ENCODE data around the gene TULP4. TPM values are rescaled to one million over a fixed set of nuclear protein-coding genes. Genes with fewer than 3 reads are reported as not detected.

Gene TULP4
- polyA plus RNA-seq, 1 donor (not counting 4 experiments of a cell fraction or from before 2014, with no cell fraction given): 13.1 TPM

GRCh38 chr6:158500016-158500735, 187.9 kb downstream of the TULP4 start:
- Histone ChIP-seq H3K9me3 (ENCODE audit: control insufficient read depth, low read depth, low read length) (no peaks in the 10 kb centered on the region), H3K4me2 (ENCODE audit: control insufficient read depth, extremely low read depth, insufficient read depth, low read depth, low read length) (no peak overlapping the region), H3K27me3 (ENCODE audit: control insufficient read depth, extremely low read depth, insufficient read depth, low read length) (no peaks in the 10 kb centered on the region), H3K4me1 (ENCODE audit: control insufficient read depth, extremely low read depth, insufficient read depth, low read length) (peaks cover 6% of the 10 kb centered on the region), H2AFZ (ENCODE audit: control insufficient read depth, low read length) (no peak overlapping the region), H3K79me2 (ENCODE audit: control insufficient read depth, insufficient read depth, low read length) (no peaks in the 10 kb centered on the region), H3K4me3 (ENCODE audit: control insufficient read depth in 2 of 3, extremely low read depth in 1 of 3, insufficient read depth in 2 of 3, low read depth in 1 of 3, low read length in 3 of 3) (no peak overlapping the region), H3K36me3 (ENCODE audit: control insufficient read depth in 2 of 2, extremely low read depth in 1 of 2, insufficient read depth in 2 of 2, low read length in 2 of 2) (peaks cover 12 to 28% of the 10 kb centered on the region in 2 experiments), H3K9me1 (ENCODE audit: control insufficient read depth, extremely low read depth, insufficient read depth, low read length) (no peaks in the 10 kb centered on the region), H3K9ac (ENCODE audit: control insufficient read depth, extremely low read depth, insufficient read depth, low read length) (no peak overlapping the region), H4K20me1 (ENCODE audit: control insufficient read depth, extremely low read depth, insufficient read depth, low read length) (no peaks in the 10 kb centered on the region), H3K27ac (ENCODE audit: control insufficient read depth, insufficient read depth, low read length) (no peak overlapping the region)
- TF ChIP-seq CTCF (optimal IDR thresholded peaks at IDR 0.05 in 1 of 3, IDR thresholded peaks at IDR 0.05 in 1 of 3, conservative IDR thresholded peaks at IDR 0.05 in 1 of 3; ENCODE audit: extremely low read depth in 1 of 3, insufficient read depth in 2 of 3, low read length in 3 of 3): no peak
- no peak for DNase-seq (ENCODE audit: low read depth, low spot score)
- FAIRE-seq: no peak
- dilution Hi-C loops (cut with MboI; ENCODE audit: extremely low pct_ligation_motif_present, low sequenced_read_pairs): no loop called here

- Histone ChIP-seq H3K4me3 (ENCODE audit: control insufficient read depth in 2 of 3, extremely low read depth in 1 of 3, insufficient read depth in 2 of 3, low read depth in 1 of 3, low read length in 3 of 3) (no peak overlapping the region), H3K36me3 (ENCODE audit: control insufficient read depth in 2 of 2, extremely low read depth in 1 of 2, insufficient read depth in 2 of 2, low read length in 2 of 2) (peaks cover 12 to 27% of the 10 kb centered on the region in 2 experiments), H3K27me3 (ENCODE audit: control insufficient read depth, extremely low read depth, insufficient read depth, low read length) (no peaks in the 10 kb centered on the region), H4K20me1 (ENCODE audit: control insufficient read depth, extremely low read depth, insufficient read depth, low read length) (no peaks in the 10 kb centered on the region), H3K4me1 (ENCODE audit: control insufficient read depth, extremely low read depth, insufficient read depth, low read length) (peaks cover 6% of the 10 kb centered on the region), H3K27ac (ENCODE audit: control insufficient read depth, insufficient read depth, low read length) (no peak overlapping the region), H3K9me3 (ENCODE audit: control insufficient read depth, low read depth, low read length) (no peaks in the 10 kb centered on the region), H3K79me2 (ENCODE audit: control insufficient read depth, insufficient read depth, low read length) (no peaks in the 10 kb centered on the region), H3K4me2 (ENCODE audit: control insufficient read depth, extremely low read depth, insufficient read depth, low read depth, low read length) (no peak overlapping the region), H2AFZ (ENCODE audit: control insufficient read depth, low read length) (no peak overlapping the region), H3K9ac (ENCODE audit: control insufficient read depth, extremely low read depth, insufficient read depth, low read length) (no peak overlapping the region), H3K9me1 (ENCODE audit: control insufficient read depth, extremely low read depth, insufficient read depth, low read length) (no peaks in the 10 kb centered on the region)
- DNase-seq (ENCODE audit: low read depth, low spot score) (no peak), FAIRE-seq (no peak)
- TF ChIP-seq CTCF (optimal IDR thresholded peaks at IDR 0.05 in 1 of 3, IDR thresholded peaks at IDR 0.05 in 1 of 3, conservative IDR thresholded peaks at IDR 0.05 in 1 of 3; ENCODE audit: extremely low read depth in 1 of 3, insufficient read depth in 2 of 3, low read length in 3 of 3): no peak
- TF ChIP-seq EZH2 (IDR thresholded peaks at IDR 0.05; ENCODE audit: low read length): no peak
- dilution Hi-C loops (cut with MboI; ENCODE audit: extremely low pct_ligation_motif_present, low sequenced_read_pairs): no loop called here
These were observed 189.3 kb downstream of the TULP4 start for GRCh38 chr6:158501360-158502262.

Measured in keratinocyte (primary cell).